PC-9 (cell line): ENCODE data around the gene PPIE. TPM values are rescaled to one million over a fixed set of nuclear protein-coding genes. Genes with fewer than 3 reads are reported as not detected.
"Not testable (repeated sequence)": the region's sequence is repeated elsewhere in the genome, so short reads cannot be mapped to it uniquely, and the experiment has no call there.

Experiments used
- BruUV-seq: library from RNA; stranded (reverse); fragments of 400-500 nt; replicated peaks from 2 replicates; lab custom pipeline; 2021; lab: Mats Ljungman, UMichigan
- CTCF ChIA-PET: fragments of 300-600 bp; sonication (Branson Sonifier 250); formaldehyde crosslinking; loops from one replicate; lab custom pipeline; 2022; ENCODE audit warnings: antibody characterized with exemption; lab: Charles Lee
- POLR2A ChIA-PET: fragments of 300-600 bp; sonication (Branson Sonifier 250); formaldehyde crosslinking; loops from one replicate; lab custom pipeline; 2022; ENCODE audit warnings: antibody characterized with exemption; ENCODE audit not compliant: unreplicated experiment; lab: Charles Lee
- DNase-seq, 2 experiments: peaks; one replicate each; pipeline versions ENCODE4 v3.0.0 to v3.0.0-alpha.2; 2015 to 2022; ENCODE audit warnings: mixed read lengths in 1 of 2
- H2AFZ ChIP-seq: fragments of 200-600 bp; sonication (generic); 2 replicates; pipeline ENCODE4 v1.8.1; 2017; ENCODE audit warnings: antibody characterized with exemption
- H3F3A ChIP-seq: fragments of 200-600 bp; sonication (generic); 2 replicates; pipeline ENCODE4 v1.8.1; 2017; ENCODE audit warnings: antibody characterized with exemption, mild to moderate bottlenecking, low read depth; ENCODE audit not compliant: insufficient read depth
- H3K27ac ChIP-seq: fragments of 200-600 bp; sonication (generic); 2 replicates; pipeline ENCODE4 v1.6.1; 2016; ENCODE audit warnings: mixed run types
- H3K27me3 ChIP-seq: fragments of 200-600 bp; sonication (generic); 2 replicates; pipeline ENCODE4 v1.6.1; 2016; ENCODE audit warnings: low read depth, mixed run types; ENCODE audit not compliant: insufficient read depth
- H3K36me3 ChIP-seq: fragments of 200-600 bp; sonication (generic); 2 replicates; pipeline ENCODE4 v1.6.1; 2016; ENCODE audit warnings: low read depth, mixed run types
- H3K4me1 ChIP-seq: fragments of 200-600 bp; sonication (generic); replicated peaks from 2 replicates; pipeline ENCODE4 v1.6.1; 2016; ENCODE audit warnings: mixed run types; ENCODE audit not compliant: insufficient read depth
- H3K4me2 ChIP-seq: fragments of 200-600 bp; sonication (generic); 2 replicates; pipeline ENCODE4 v1.6.1; 2017; ENCODE audit warnings: mixed run types
- H3K4me3 ChIP-seq: fragments of 200-600 bp; sonication (generic); 2 replicates; pipeline ENCODE4 v1.6.1; 2016; ENCODE audit warnings: mixed run types
- H3K79me2 ChIP-seq: fragments of 200-600 bp; sonication (generic); 2 replicates; pipeline ENCODE4 v1.6.1; 2017; ENCODE audit warnings: low read depth, mixed run types
- H3K9me2 ChIP-seq: fragments of 200-600 bp; sonication (generic); 2 replicates; pipeline ENCODE4 v1.8.1; 2017; ENCODE audit warnings: mild to moderate bottlenecking; ENCODE audit not compliant: insufficient read depth
- H3K9me3 ChIP-seq: fragments of 200-600 bp; sonication (generic); 2 replicates; pipeline ENCODE4 v1.8.1; 2016; ENCODE audit warnings: low read depth; ENCODE audit not compliant: insufficient read depth
- H4K20me1 ChIP-seq: fragments of 200-600 bp; sonication (generic); 2 replicates; pipeline ENCODE4 v1.8.1; 2017; ENCODE audit not compliant: insufficient read depth
- EZH2 ChIP-seq: fragments of 200-600 bp; sonication (generic); IDR thresholded peaks from 2 replicates; pipeline ENCODE4 v1.8.0; 2017; ENCODE audit warnings: antibody characterized with exemption, low read depth
- intact Hi-C: fragments of 100-400 bp; cut with micrococcal nuclease; formaldehyde crosslinking; loops from one replicate; pipeline ENCODE4 v1.10.0; 2022; ENCODE audit not compliant: unreplicated experiment
- total RNA-seq: library from RNA; stranded (reverse); gene quantifications from 2 replicates; pipeline ENCODE4 v1.2.3, GENCODE V29; 2021
- TF ChIP-seq, protein P1 (sequence below): fragments of 200-600 bp; sonication (generic); conservative IDR thresholded peaks from 2 replicates; pipeline ENCODE4 v1.6.1; 2017; ENCODE audit warnings: mixed run types, antibody characterized with exemption, mild to moderate bottlenecking, moderate library complexity

The PPIE gene
- total RNA-seq, 1 experiment from 2014 or later = 81.1 TPM

DNA sequence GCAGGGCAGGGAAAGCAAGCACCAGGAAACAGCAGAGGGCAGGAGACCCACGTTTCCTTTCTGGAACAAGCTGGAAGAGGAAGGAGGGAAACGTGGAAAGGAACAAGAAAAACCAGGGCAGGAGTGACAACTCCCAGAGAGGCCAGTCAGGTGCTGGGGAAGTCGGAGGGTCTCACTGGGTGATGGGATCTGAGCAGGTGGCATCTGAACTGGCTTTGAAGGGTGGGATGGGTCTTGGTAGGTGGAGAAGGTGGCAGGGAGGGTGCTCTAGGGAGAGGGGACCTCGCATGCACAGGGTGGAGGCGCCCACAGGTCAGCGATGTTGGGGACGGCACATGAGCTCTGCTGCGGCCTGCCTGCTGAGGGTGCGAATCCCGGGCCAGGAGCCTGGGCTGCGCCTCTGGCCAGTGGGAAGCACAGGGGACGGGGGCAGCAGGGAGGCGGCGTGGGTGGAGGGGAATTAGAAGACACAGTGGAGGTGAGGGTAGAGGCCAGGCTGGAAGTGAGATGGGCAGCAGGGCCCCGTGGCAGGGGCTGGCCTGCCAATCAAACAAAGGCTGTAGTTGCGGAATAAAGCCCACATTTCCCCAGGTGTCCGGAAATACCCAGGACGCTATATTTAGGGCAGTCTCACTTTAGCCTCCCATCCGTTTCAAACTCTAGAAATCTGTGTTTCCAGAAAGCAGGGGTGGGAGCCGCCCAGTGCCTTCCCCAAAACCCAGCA is 37.2 kb downstream of the PPIE start:
- CTCF ChIA-PET, H3K27ac ChIP-seq, H3K9me3 ChIP-seq, H3K27me3 ChIP-seq, H3K4me1 ChIP-seq, H3K79me2 ChIP-seq, DNase-seq, POLR2A ChIA-PET, H3K4me3 ChIP-seq, H3K9me2 ChIP-seq, BruUV-seq, intact Hi-C loops, H3F3A ChIP-seq, H3K4me2 ChIP-seq, H2AFZ ChIP-seq, H4K20me1 ChIP-seq, H3K36me3 ChIP-seq: not testable (repeated sequence)

- Histone ChIP-seq H3K4me1 (no peaks in the 10 kb centered on the region), H4K20me1 (no peaks in the 10 kb centered on the region), H3F3A (no peaks in the 10 kb centered on the region), H3K79me2 (no peaks in the 10 kb centered on the region), H3K4me2 (no peak overlapping the region), H3K4me3 (no peak overlapping the region), H3K27me3 (no peaks in the 10 kb centered on the region), H3K27ac (no peak overlapping the region), H3K9me2 (no peaks in the 10 kb centered on the region), H3K9me3 (no peaks in the 10 kb centered on the region), H2AFZ (no peak overlapping the region), H3K36me3 (no peaks in the 10 kb centered on the region)
- POLR2A ChIA-PET = no interaction called here
- intact Hi-C loops = no loop called here
- CTCF ChIA-PET = no interaction called here
- TF ChIP-seq, protein P1, sequence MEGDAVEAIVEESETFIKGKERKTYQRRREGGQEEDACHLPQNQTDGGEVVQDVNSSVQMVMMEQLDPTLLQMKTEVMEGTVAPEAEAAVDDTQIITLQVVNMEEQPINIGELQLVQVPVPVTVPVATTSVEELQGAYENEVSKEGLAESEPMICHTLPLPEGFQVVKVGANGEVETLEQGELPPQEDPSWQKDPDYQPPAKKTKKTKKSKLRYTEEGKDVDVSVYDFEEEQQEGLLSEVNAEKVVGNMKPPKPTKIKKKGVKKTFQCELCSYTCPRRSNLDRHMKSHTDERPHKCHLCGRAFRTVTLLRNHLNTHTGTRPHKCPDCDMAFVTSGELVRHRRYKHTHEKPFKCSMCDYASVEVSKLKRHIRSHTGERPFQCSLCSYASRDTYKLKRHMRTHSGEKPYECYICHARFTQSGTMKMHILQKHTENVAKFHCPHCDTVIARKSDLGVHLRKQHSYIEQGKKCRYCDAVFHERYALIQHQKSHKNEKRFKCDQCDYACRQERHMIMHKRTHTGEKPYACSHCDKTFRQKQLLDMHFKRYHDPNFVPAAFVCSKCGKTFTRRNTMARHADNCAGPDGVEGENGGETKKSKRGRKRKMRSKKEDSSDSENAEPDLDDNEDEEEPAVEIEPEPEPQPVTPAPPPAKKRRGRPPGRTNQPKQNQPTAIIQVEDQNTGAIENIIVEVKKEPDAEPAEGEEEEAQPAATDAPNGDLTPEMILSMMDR = no peak
- TF ChIP-seq EZH2 = no peak
- no TSS peak for BruUV-seq
- DNase-seq = no peak
Observed at GRCh38 chr1:39776400-39776713, 37.7 kb downstream of the PPIE start.

DNA sequence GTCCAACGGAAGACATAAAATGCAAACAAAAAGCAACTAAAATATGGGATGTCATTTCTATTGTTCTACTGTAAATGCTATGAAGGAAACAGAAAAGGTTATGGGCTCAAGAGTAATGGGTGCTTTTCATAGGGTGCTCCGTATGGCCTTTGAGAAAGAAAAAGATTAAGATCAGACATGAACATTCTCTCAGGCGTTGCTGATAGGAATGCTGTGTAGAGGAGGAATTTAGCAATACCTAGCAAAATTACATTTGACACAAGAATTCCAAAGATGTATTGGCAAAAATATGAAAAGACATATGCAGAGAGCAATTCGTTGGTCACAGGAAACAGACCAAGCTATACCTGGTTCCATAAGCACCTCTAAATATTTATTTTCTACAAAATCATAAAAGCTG is 38.2 kb downstream of the PPIE start:
- no peak overlapping the region for H3K27ac ChIP-seq
- H3K4me1 ChIP-seq = no peaks in the 10 kb centered on the region
- no peak for TF ChIP-seq EZH2
- TF ChIP-seq, protein P1 = no peak
- CTCF ChIA-PET = no interaction called here
- no peak overlapping the region for H2AFZ ChIP-seq
- H3K9me2 ChIP-seq = no peaks in the 10 kb centered on the region
- H3K4me2 ChIP-seq = 0 out of 2 replicates have a peak overlapping the region, but pooled peaks have one; percentile 11
- no peaks in the 10 kb centered on the region for H3K36me3 ChIP-seq
- no peak overlapping the region for H3K4me3 ChIP-seq
- peak in 1 of 2 experiments; percentile 52 for DNase-seq
- intact Hi-C loops = no loop called here
- H3K9me3 ChIP-seq = no peaks in the 10 kb centered on the region
- no peaks in the 10 kb centered on the region for H3K79me2 ChIP-seq
- no TSS peak for BruUV-seq
- no peaks in the 10 kb centered on the region for H4K20me1 ChIP-seq
- POLR2A ChIA-PET = no interaction called here
- H3K27me3 ChIP-seq = no peaks in the 10 kb centered on the region
- H3F3A ChIP-seq = no peaks in the 10 kb centered on the region

DNA sequence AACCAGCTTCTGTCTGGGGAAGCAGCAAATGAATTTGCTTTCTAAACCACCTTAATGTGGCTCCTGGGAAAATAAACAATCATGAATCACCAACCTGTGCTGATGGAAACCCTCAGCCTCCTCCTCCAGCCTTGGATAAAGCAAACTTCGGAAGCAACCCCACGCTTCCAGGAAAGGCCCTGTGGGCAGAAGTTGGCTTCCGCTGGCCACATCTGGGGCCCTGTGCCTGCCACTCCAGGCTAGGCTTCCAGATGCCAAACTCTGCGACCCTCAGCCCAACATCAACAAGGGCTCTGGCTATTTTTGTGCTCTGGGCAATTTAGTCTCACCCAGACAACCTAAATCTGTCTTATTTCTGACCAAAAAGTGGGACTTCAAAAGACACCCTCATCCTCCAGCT is 38.6 kb downstream of the PPIE start:
- DNase-seq = no peak
- H2AFZ ChIP-seq = no peak overlapping the region
- CTCF ChIA-PET = no interaction called here

GRCh38 chr1:39777896-39778295 is 39.2 kb downstream of the PPIE start:
- H3K79me2 ChIP-seq, CTCF ChIA-PET, H3K4me1 ChIP-seq, intact Hi-C loops, DNase-seq, H4K20me1 ChIP-seq, H2AFZ ChIP-seq, H3K27me3 ChIP-seq, H3K9me2 ChIP-seq, BruUV-seq, POLR2A ChIA-PET, H3F3A ChIP-seq, H3K9me3 ChIP-seq, H3K4me2 ChIP-seq, H3K4me3 ChIP-seq, H3K36me3 ChIP-seq, H3K27ac ChIP-seq: not testable (repeated sequence)

More for the DNA sequence above, 38.6 kb downstream of the PPIE start:
- Histone ChIP-seq H3K9me2 (no peaks in the 10 kb centered on the region), H4K20me1 (no peaks in the 10 kb centered on the region), H3K4me3 (no peak overlapping the region), H3K27me3 (no peaks in the 10 kb centered on the region), H3K79me2 (no peaks in the 10 kb centered on the region), H3K36me3 (no peaks in the 10 kb centered on the region), H3K4me1 (no peaks in the 10 kb centered on the region), H3K9me3 (no peaks in the 10 kb centered on the region), H3F3A (no peaks in the 10 kb centered on the region), H3K4me2 (0 out of 2 replicates have a peak overlapping the region, but pooled peaks have one; percentile 11), H3K27ac (no peak overlapping the region)
- TF ChIP-seq, protein P1 = no peak
- TF ChIP-seq EZH2 = no peak
- intact Hi-C loops = no loop called here
- BruUV-seq = no TSS peak
- POLR2A ChIA-PET = no interaction called here
